Ammon's horn (tissue), 1 donor: ENCODE measurements around the gene TM4SF20.

Experiments used
- DNase-seq: peaks from one replicate; pipeline ENCODE4 v3.0.0-alpha.2; 2016; ENCODE audit warnings: low spot score

The TM4SF20 gene

DNA sequence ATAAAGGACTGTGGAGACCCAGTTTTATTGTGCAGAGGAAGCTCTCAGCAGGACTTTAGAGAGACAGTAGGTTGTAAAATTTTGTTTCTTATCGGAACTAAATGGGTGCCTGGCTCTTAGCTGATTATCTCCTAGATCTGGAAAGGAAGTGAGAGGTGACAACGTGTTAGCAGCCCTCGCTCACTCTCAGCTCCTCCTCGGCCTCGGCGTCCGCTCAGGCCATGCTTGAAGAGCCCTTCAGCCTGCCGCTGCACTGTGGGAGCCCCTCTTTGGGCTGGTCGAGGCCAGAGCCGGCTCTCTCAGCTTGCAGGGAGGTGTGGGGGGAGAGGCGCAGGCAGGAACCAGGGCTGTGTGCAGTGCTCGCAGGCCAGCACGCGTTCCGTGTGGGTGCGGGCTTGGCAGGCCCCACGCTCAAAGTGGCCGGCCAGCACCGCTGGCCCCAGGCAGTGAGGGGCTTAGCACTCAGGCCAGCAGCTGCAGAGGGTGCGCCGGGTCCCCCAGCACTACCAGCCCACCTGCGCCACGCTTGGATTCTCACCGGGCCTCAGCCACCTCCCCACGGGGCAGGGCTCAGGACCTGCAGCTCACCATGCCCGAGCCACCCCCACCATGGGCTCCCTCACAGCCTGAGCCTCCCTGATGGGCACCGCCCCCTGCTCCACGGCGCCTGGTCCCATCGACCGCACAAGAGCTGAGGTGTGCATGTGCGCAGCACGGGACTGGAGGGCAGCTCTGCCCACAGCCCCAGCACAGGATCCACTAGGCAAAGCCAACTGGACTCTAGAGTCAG lies 58.6 kb downstream of the TM4SF20 start:
- no peak for DNase-seq

DNA sequence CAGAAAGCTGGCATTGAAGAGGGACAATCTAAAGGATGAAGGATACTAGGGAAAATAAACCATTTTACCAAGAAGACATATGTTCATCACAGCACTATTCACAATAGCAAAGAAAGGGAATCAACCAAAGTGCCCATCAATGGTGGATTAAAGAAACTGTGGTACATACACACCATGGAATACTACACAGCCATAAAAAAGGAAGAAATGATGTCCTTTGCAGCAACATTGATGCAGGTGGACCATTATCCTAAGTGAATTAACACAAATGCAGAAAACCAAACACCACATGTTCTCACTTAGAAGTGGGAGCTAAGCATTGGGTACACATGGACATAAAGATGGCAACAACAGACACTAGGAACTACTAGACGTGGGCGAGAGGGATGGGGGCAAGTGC lies 61.3 kb downstream of the TM4SF20 start:
- no peak for DNase-seq

DNA sequence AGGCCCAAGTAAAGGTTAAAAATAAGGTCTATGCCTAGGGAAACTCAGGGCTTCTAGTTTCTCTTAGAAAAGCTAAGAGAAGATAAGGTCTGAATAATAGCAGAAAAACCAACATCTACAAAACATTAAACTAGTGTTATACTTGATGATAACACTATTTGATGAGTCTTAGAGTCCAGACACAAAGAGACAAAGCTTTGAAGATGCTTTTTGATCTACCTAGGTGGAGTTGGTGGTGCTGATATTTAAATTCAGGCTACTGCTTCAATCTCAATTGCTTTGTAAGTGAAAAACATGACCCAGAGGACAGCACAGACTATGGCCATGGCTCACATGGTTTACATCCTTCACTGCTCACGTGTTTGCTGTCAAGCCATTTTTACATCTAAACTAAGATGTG lies 65.8 kb downstream of the TM4SF20 start:
- DNase-seq, result no peak

DNA sequence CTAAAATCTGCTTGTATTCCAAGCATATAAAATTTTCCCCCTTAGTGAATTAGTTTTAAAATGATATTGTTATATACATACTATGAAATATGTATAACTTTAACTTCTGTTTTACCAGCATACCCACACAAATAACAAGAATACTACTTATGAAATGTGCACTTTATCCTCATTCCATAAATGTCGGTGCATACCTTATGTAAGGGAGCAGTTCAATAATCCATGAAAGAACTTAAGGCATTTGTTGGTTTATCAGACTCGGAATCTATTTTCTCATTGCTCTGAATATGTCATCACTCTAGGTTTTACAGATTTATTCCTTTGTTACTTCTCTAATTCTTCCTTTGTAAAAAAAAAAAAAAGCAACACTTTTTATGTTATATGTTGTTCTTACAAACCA lies 66.5 kb downstream of the TM4SF20 start:
- no peak for DNase-seq
